HepG2 (cell line): ENCODE results near the gene ITM2B. TPM values are rescaled to one million over a fixed set of nuclear protein-coding genes. Genes with fewer than 3 reads are reported as not detected.
"Not testable (repeated sequence)": the region's sequence is repeated elsewhere in the genome, so short reads cannot be mapped to it uniquely, and the experiment has no call there.

Experiments
- ATAC-seq: fragments of 200-7000 bp; cut with Tn5 transposase; 3 replicates; pipeline ENCODE4 v1.9.1; 2020; ENCODE audit warnings: mild to moderate bottlenecking, moderate library complexity
- BruUV-seq: library from RNA; stranded (reverse); fragments of 400-500 nt; replicated peaks from 2 replicates; lab custom pipeline; 2021; lab: Mats Ljungman, UMichigan
- CTCF ChIA-PET: fragments of 300-600 bp; formaldehyde crosslinking; extraction: SDS; loops from one replicate; lab custom pipeline; 2021; ENCODE audit warnings: low total read pairs, inconsistent platforms, low intra/inter-chr PET ratio; lab: Yijun Ruan, JAX
- POLR2A ChIA-PET: fragments of 350-600 bp; sonication (Branson Sonifier 250); formaldehyde crosslinking; loops from one replicate; lab custom pipeline; 2020; ENCODE audit warnings: antibody characterized with exemption, inconsistent platforms; lab: Yijun Ruan, JAX
- DNase-seq: peaks from one replicate; pipeline ENCODE4 v3.0.0-alpha.2; 2015; ENCODE audit warnings: low spot score
- FAIRE-seq: peaks from 3 replicates; lab custom pipeline; 2011; peaks lifted over from hg19 to GRCh38; lab: Jason Lieb, UNC
- H2AFZ ChIP-seq: one replicate; pipeline ENCODE4 v1.6.1; 2011; ENCODE audit warnings: low read length, inconsistent platforms
- H3K27ac ChIP-seq: fragments of 300-600 bp; 3 replicates; pipeline ENCODE4 v1.8.0; 2011; ENCODE audit warnings: mixed run types, mild to moderate bottlenecking, mixed read lengths, low read length, inconsistent platforms; ENCODE audit not compliant: insufficient read depth; ENCODE audit errors: extremely low read length
- H3K27me3 ChIP-seq, 2 experiments: fragments of 200-600 bp in 1 of 2; 2 replicates in 1 of 2; 3 replicates in 1 of 2; pipeline versions ENCODE4 v1.6.0 to v1.8.0; 2011; ENCODE audit warnings: low read length in 2 of 2, mild to moderate bottlenecking in 2 of 2, moderate library complexity in 2 of 2, inconsistent platforms in 1 of 2; ENCODE audit not compliant: insufficient read depth in 2 of 2, control insufficient read depth in 1 of 2
- H3K36me3 ChIP-seq, 2 experiments: fragments of 200-600 bp in 1 of 2; replicated peaks in 1 of 2; 2 replicates in 1 of 2; 3 replicates in 1 of 2; pipeline versions ENCODE4 v1.5.1 to v1.8.0; 2011; ENCODE audit warnings: low read length in 2 of 2, inconsistent platforms in 1 of 2; ENCODE audit not compliant: insufficient read depth in 2 of 2, control insufficient read depth in 1 of 2
- H3K4me1 ChIP-seq: 2 replicates; pipeline ENCODE4 v1.5.1; 2012; ENCODE audit warnings: low read length, inconsistent platforms; ENCODE audit not compliant: insufficient read depth
- H3K4me2 ChIP-seq: 2 replicates; pipeline ENCODE4 v1.6.0; 2011; ENCODE audit warnings: low read depth, low read length, inconsistent platforms
- H3K4me3 ChIP-seq, 3 experiments: fragments of 200-600 bp in 1 of 3; sonication (generic), shearing (Covaris generic) in 1 of 3; replicated peaks in 1 of 3; 2 replicates each; pipeline ENCODE4 v1.5.1; 2011 to 2016; ENCODE audit warnings: low read length in 3 of 3, inconsistent platforms in 2 of 3, low read depth in 2 of 3, mild to moderate bottlenecking in 2 of 3, control low read depth in 1 of 3, mixed read lengths in 1 of 3; ENCODE audit not compliant: insufficient read depth in 1 of 3
- H3K79me2 ChIP-seq: one replicate; pipeline ENCODE4 v1.6.1; 2011; ENCODE audit warnings: low read length, inconsistent platforms; ENCODE audit not compliant: insufficient read depth
- H3K9ac ChIP-seq: 2 replicates; pipeline ENCODE4 v1.6.0; 2011; ENCODE audit warnings: mild to moderate bottlenecking, low read depth, low read length, inconsistent platforms; ENCODE audit not compliant: insufficient read depth
- H3K9me3 ChIP-seq: 2 replicates; pipeline ENCODE4 v1.5.1; 2012; ENCODE audit warnings: mild to moderate bottlenecking, low read length
- H4K20me1 ChIP-seq: 2 replicates; pipeline ENCODE4 v1.6.0; 2011; ENCODE audit warnings: inconsistent platforms, mild to moderate bottlenecking, low read length, moderate library complexity; ENCODE audit not compliant: insufficient read depth
- CEBPB ChIP-seq: IDR thresholded peaks from 2 replicates; pipeline ENCODE4 v1.6.1; 2011; ENCODE audit warnings: low read depth, low read length, improper control_type of control experiment, borderline replicate concordance
- ELF1 ChIP-seq: sonication (generic); formaldehyde crosslinking; IDR thresholded peaks from 2 replicates; pipeline ENCODE4 v1.4.0; 2020; ENCODE audit warnings: missing genetic modification reagents
- HOXA3 ChIP-seq: sonication (generic); formaldehyde crosslinking; IDR thresholded peaks from 2 replicates; pipeline ENCODE4 v1.5.0; 2020; ENCODE audit warnings: missing genetic modification reagents
- YEATS4 ChIP-seq: sonication (generic); formaldehyde crosslinking; IDR thresholded peaks from 2 replicates; pipeline ENCODE4 v1.4.0; 2020; ENCODE audit warnings: missing genetic modification reagents, borderline replicate concordance
- ZBTB42 ChIP-seq: sonication (generic); formaldehyde crosslinking; IDR thresholded peaks from 2 replicates; pipeline ENCODE4 v1.5.0; 2020; ENCODE audit warnings: mild to moderate bottlenecking, missing genetic modification reagents
- ZNF598 ChIP-seq: sonication (generic); formaldehyde crosslinking; IDR thresholded peaks from 2 replicates; pipeline ENCODE4 v1.5.1; 2020; ENCODE audit warnings: mild to moderate bottlenecking, missing genetic modification reagents, borderline replicate concordance
- ZNF687 ChIP-seq: sonication (generic); formaldehyde crosslinking; IDR thresholded peaks from 2 replicates; pipeline ENCODE4 v1.5.1; 2020; ENCODE audit warnings: mild to moderate bottlenecking, missing genetic modification reagents, moderate library complexity
- WGBS: methylation state at CpG from one replicate; pipeline ENCODE4 v1.1.6; 2017; ENCODE audit warnings: low lambda C conversion rate; 5-methylcytosine and 5-hydroxymethylcytosine counted together
- in situ Hi-C: cut with HindIII; loops from 2 replicates; pipeline ENCODE4 v1.10.0; 2017; ENCODE audit warnings: low pct_unique_long_range_greater_than_20kb; ENCODE audit not compliant: extremely low pct_ligation_motif_present
- intact Hi-C: fragments of 100-400 bp; cut with micrococcal nuclease; formaldehyde crosslinking; loops from one replicate; pipeline ENCODE4 v1.10.0; 2022; ENCODE audit not compliant: unreplicated experiment
- polyA plus RNA-seq, 8 experiments: library from polyadenylated mRNA; depleted of rRNA in 3 of 8; stranded (reverse) in 7 of 8; unstranded in 1 of 8; fragments of >200 nt; fragmentation: Illumina TruSeq in 4 of 8; extraction: Trizol in 4 of 8; gene quantifications; 2 replicates each; pipeline versions ENCODE4 v1.2.1 to v1.2.3, GENCODE V29; 2011 to 2016; ENCODE audit warnings: low read depth in 4 of 8, missing spikeins in 1 of 8, mixed read lengths in 1 of 8; ENCODE audit not compliant: insufficient read depth in 1 of 8
- total RNA-seq, 5 experiments: library from RNA; depleted of rRNA; stranded (reverse); fragments of >200 nt; fragmentation: Illumina TruSeq; extraction: Trizol; gene quantifications; 2 replicates each; pipeline ENCODE4 v1.2.3, GENCODE V29; 2016; ENCODE audit warnings: low read depth in 1 of 5

The ITM2B gene
- total and polyA plus RNA-seq, 2 of the 13 experiments (the other 11 are each of a cell fraction or from before 2014, with no cell fraction given): 158 to 373 TPM

GRCh38 chr13:48201044-48201443, 32.0 kb upstream of the ITM2B start (continued):
- TF ChIP-seq ELF1 (no peak), ZNF598 (no peak), HOXA3 (CRISPR knock-in tag) (peak; percentile 76), YEATS4 (CRISPR knock-in tag) (peak; percentile 62; the same call in 1 of the 2 replicates)

- DNase-seq, H3K27ac ChIP-seq, H3K27me3 ChIP-seq, ATAC-seq, H3K9me3 ChIP-seq, H3K4me1 ChIP-seq, H3K9ac ChIP-seq, in situ Hi-C loops, CTCF ChIA-PET, H2AFZ ChIP-seq, intact Hi-C loops, H4K20me1 ChIP-seq, POLR2A ChIA-PET, FAIRE-seq, H3K79me2 ChIP-seq, H3K36me3 ChIP-seq, H3K4me2 ChIP-seq, BruUV-seq, H3K4me3 ChIP-seq: not testable (repeated sequence)
- 47% methylated on average over 4 of the region's 4 CpGs for WGBS
These were observed 25.8 kb upstream of the ITM2B start for GRCh38 chr13:48207207-48207606.

GRCh38 chr13:48210178-48210577, 22.8 kb upstream of the ITM2B start:
- POLR2A ChIA-PET: no interaction called here
- ATAC-seq: no peak

More at GRCh38 chr13:48210178-48210577, 22.8 kb upstream of the ITM2B start:
- Histone ChIP-seq H3K79me2 (no peaks in the 10 kb centered on the region), H3K36me3 (no peaks in the 10 kb centered on the region), H3K4me3 (no peak overlapping the region), H3K27me3 (no peaks in the 10 kb centered on the region), H3K9me3 (no peaks in the 10 kb centered on the region), H3K9ac (no peak overlapping the region), H4K20me1 (no peaks in the 10 kb centered on the region), H3K4me2 (no peak overlapping the region), H3K27ac (no peak overlapping the region), H2AFZ (no peak overlapping the region), H3K4me1 (no peaks in the 10 kb centered on the region)
- BruUV-seq: no TSS peak
- FAIRE-seq (no peak), DNase-seq (no peak)
- CTCF ChIA-PET: no interaction called here
- intact Hi-C loops: no loop called here
- in situ Hi-C loops: no loop called here
- TF ChIP-seq ZNF687 (CRISPR knock-in tag) (no peak), ZBTB42 (CRISPR knock-in tag) (no peak), CEBPB (peak; percentile 83; the same call in 1 of the 2 replicates)
- 35% methylated on average over 3 of the region's 3 CpGs for WGBS
